Raji (cell line): ENCODE measurements around the gene BICRAL.

Source experiments
- POLR2A ChIP-seq: IDR thresholded peaks from 2 replicates; pipeline ENCODE4 v1.6.1; 2011; ENCODE audit warnings: low read depth, low read length, control low read depth; ENCODE audit not compliant: insufficient read depth

BICRAL gene

GRCh38 chr6:42817907-42818306 is 36.1 kb downstream of the BICRAL start:
- no peak for TF ChIP-seq POLR2A

- no peak for TF ChIP-seq POLR2A
Measured at GRCh38 chr6:42818416-42818815, 36.6 kb downstream of the BICRAL start.

- no peak for TF ChIP-seq POLR2A
Measured at GRCh38 chr6:42818878-42819277, 37.0 kb downstream of the BICRAL start.

GRCh38 chr6:42819803-42820511 is 38.1 kb downstream of the BICRAL start:
- no peak for TF ChIP-seq POLR2A

GRCh38 chr6:42820512-42821340 is 38.9 kb downstream of the BICRAL start:
- no peak for TF ChIP-seq POLR2A

GRCh38 chr6:42821341-42821668 is 39.5 kb downstream of the BICRAL start:
- TF ChIP-seq POLR2A: no peak

GRCh38 chr6:42821846-42822245 is 40.0 kb downstream of the BICRAL start:
- TF ChIP-seq POLR2A: no peak

- no peak for TF ChIP-seq POLR2A
Measured at GRCh38 chr6:42829561-42830092, 47.8 kb downstream of the BICRAL start.

GRCh38 chr6:42831237-42831636 is 49.4 kb downstream of the BICRAL start:
- no peak for TF ChIP-seq POLR2A

GRCh38 chr6:42834056-42834455 is 52.2 kb downstream of the BICRAL start:
- no peak for TF ChIP-seq POLR2A

GRCh38 chr6:42841844-42842584 is 60.2 kb downstream of the BICRAL start:
- TF ChIP-seq POLR2A: no peak

GRCh38 chr6:42845327-42845694 is 63.5 kb downstream of the BICRAL start:
- TF ChIP-seq POLR2A: no peak

GRCh38 chr6:42846505-42846904 is 64.7 kb downstream of the BICRAL start:
- no peak for TF ChIP-seq POLR2A

GRCh38 chr6:42848700-42849099 is 66.8 kb downstream of the BICRAL start:
- no peak for TF ChIP-seq POLR2A

- no peak for TF ChIP-seq POLR2A
Measured at GRCh38 chr6:42851599-42851998, 69.7 kb downstream of the BICRAL start.

GRCh38 chr6:42860036-42860435 is 78.2 kb downstream of the BICRAL start:
- TF ChIP-seq POLR2A: no peak
